Fibroblast of lung (primary cell): ENCODE results near the gene CPNE6. TPM values are rescaled to one million over a fixed set of nuclear protein-coding genes. Genes with fewer than 3 reads are reported as not detected.

Experiments
- DNase-seq, 2 donors: peaks; one replicate each; pipeline versions ENCODE4 v3.0.0 to v3.0.0-alpha.2; 2010; ENCODE audit warnings: low read depth in 2 of 2
- H2AFZ ChIP-seq: 2 replicates; pipeline ENCODE4 v1.5.1; 2012; ENCODE audit warnings: low read length, control low read depth, inconsistent platforms
- H3K27ac ChIP-seq: 2 replicates; pipeline ENCODE4 v1.5.1; 2011; ENCODE audit warnings: low read length, control low read depth; ENCODE audit not compliant: insufficient read depth
- H3K27me3 ChIP-seq: 2 replicates; pipeline ENCODE4 v1.5.1; 2011; ENCODE audit warnings: mild to moderate bottlenecking, low read length; ENCODE audit not compliant: control insufficient read depth, insufficient read depth
- H3K36me3 ChIP-seq: 2 replicates; pipeline ENCODE4 v1.5.1; 2011; ENCODE audit warnings: low read length; ENCODE audit not compliant: control insufficient read depth, insufficient read depth
- H3K4me1 ChIP-seq: 2 replicates; pipeline ENCODE4 v1.5.1; 2011; ENCODE audit warnings: low read length; ENCODE audit not compliant: control insufficient read depth, insufficient read depth; ENCODE audit errors: extremely low read depth
- H3K4me2 ChIP-seq: 2 replicates; pipeline ENCODE4 v1.5.1; 2011; ENCODE audit warnings: low read length, control low read depth; ENCODE audit not compliant: insufficient read depth; ENCODE audit errors: extremely low read depth
- H3K4me3 ChIP-seq, 4 experiments: fragments of 200-600 bp in 1 of 4; sonication (generic) in 1 of 4; replicated peaks in 1 of 4; 2 replicates each; pipeline ENCODE4 v1.5.1; 2011 to 2016; ENCODE audit warnings: low read length in 4 of 4, low read depth in 3 of 4, mild to moderate bottlenecking in 3 of 4, control low read depth in 2 of 4, inconsistent platforms in 1 of 4, mixed read lengths in 1 of 4; ENCODE audit not compliant: insufficient read depth in 1 of 4; ENCODE audit errors: control extremely low read depth in 1 of 4
- H3K79me2 ChIP-seq: 2 replicates; pipeline ENCODE4 v1.5.1; 2012; ENCODE audit warnings: mild to moderate bottlenecking, low read length, inconsistent platforms; ENCODE audit not compliant: control insufficient read depth, insufficient read depth
- H3K9ac ChIP-seq: 2 replicates; pipeline ENCODE4 v1.5.1; 2011; ENCODE audit warnings: mild to moderate bottlenecking, low read length, control low read depth; ENCODE audit not compliant: insufficient read depth
- H3K9me3 ChIP-seq: 2 replicates; pipeline ENCODE4 v1.5.1; 2012; ENCODE audit warnings: low read depth, low read length; ENCODE audit not compliant: control insufficient read depth, insufficient read depth
- H4K20me1 ChIP-seq: 2 replicates; pipeline ENCODE4 v1.5.1; 2011; ENCODE audit warnings: low read length; ENCODE audit not compliant: control insufficient read depth, insufficient read depth; ENCODE audit errors: extremely low read depth
- CTCF ChIP-seq, 2 donors: IDR thresholded peaks in 1 of 2; conservative IDR thresholded peaks in 1 of 2; 1 replicate in 1 of 2; 2 replicates in 1 of 2; pipeline ENCODE4 v1.5.1; 2011 to 2012; ENCODE audit warnings: low read length in 2 of 2, control low read depth in 1 of 2, inconsistent platforms in 1 of 2, low read depth in 1 of 2, mild to moderate bottlenecking in 1 of 2
- EZH2 ChIP-seq: IDR thresholded peaks from 2 replicates; pipeline ENCODE4 v1.5.1; 2012; ENCODE audit warnings: low read length, control low read depth, mild to moderate bottlenecking; ENCODE audit errors: missing control alignments
- polyA plus RNA-seq, 2 donors: library from polyadenylated mRNA; depleted of rRNA in 1 of 2; stranded (reverse) in 1 of 2; unstranded in 1 of 2; fragments of >200 nt; gene quantifications; 2 replicates each; pipeline ENCODE4 v1.2.1, GENCODE V29; 2011 to 2012; ENCODE audit warnings: missing spikeins in 1 of 2
- total RNA-seq: library from RNA; depleted of rRNA; stranded (reverse); fragments of >200 nt; gene quantifications from 2 replicates; pipeline ENCODE4 v1.2.1, GENCODE V29; 2014

Gene CPNE6
- total and polyA plus RNA-seq, 2 donors (not counting 1 experiment from before 2014, with no cell fraction given) = not detected

GRCh38 chr14:24114532-24115421, 43.4 kb downstream of the CPNE6 start, which contains the start of the genes DCAF11 and NRL:
DCAF11 (plus strand) TSS chr14:24114777; CDS start chr14:24115595, 818 bp downstream.
NRL (minus strand) TSS chr14:24114949; CDS start chr14:24082848, 32,101 bp downstream.
- Histone ChIP-seq H3K4me3 (peak within 1 kb of the TSS; percentile 39 to 96 (median 72)), H3K9me3 (no peaks in the 10 kb centered on the region), H3K4me2 (peak within 1 kb of the TSS; percentile 100), H3K79me2 (no peaks in the 10 kb centered on the region), H3K9ac (peak within 1 kb of the TSS; percentile 96), H3K4me1 (peaks cover 5% of the 10 kb centered on the region), H2AFZ (peak within 1 kb of the TSS; percentile 96), H3K27me3 (no peaks in the 10 kb centered on the region), H3K27ac (peak within 1 kb of the TSS; percentile 98), H4K20me1 (no peaks in the 10 kb centered on the region), H3K36me3 (no peaks in the 10 kb centered on the region)
- peak; percentile 100 for DNase-seq
- TF ChIP-seq EZH2 = no peak
- no peak for TF ChIP-seq CTCF (conservative IDR thresholded peaks at IDR 0.05 in 1 of 2, IDR thresholded peaks at IDR 0.05 in 1 of 2; ENCODE audit: low read depth in 1 of 2, low read length in 2 of 2)

- Histone ChIP-seq H4K20me1 (no peaks in the 10 kb centered on the region), H3K36me3 (no peaks in the 10 kb centered on the region), H3K79me2 (no peaks in the 10 kb centered on the region), H3K4me3 (peak overlapping the region; percentile 39 to 96 (median 63)), H3K27me3 (no peaks in the 10 kb centered on the region), H3K4me1 (peaks cover 5% of the 10 kb centered on the region), H3K27ac (peak overlapping the region; percentile 98), H3K4me2 (peak overlapping the region; percentile 90), H3K9ac (peak overlapping the region; percentile 96), H3K9me3 (no peaks in the 10 kb centered on the region), H2AFZ (peak overlapping the region; percentile 27)
- no peak for DNase-seq
- TF ChIP-seq EZH2 = no peak
- no peak for TF ChIP-seq CTCF (conservative IDR thresholded peaks at IDR 0.05 in 1 of 2, IDR thresholded peaks at IDR 0.05 in 1 of 2; ENCODE audit: low read depth in 1 of 2, low read length in 2 of 2)
Measured at GRCh38 chr14:24115422-24116127, 44.2 kb downstream of the CPNE6 start.

- no peak overlapping the region for H3K9ac ChIP-seq
- no peaks in the 10 kb centered on the region for H3K36me3 ChIP-seq
- no peaks in the 10 kb centered on the region for H4K20me1 ChIP-seq
- H2AFZ ChIP-seq = no peak overlapping the region
- H3K4me2 ChIP-seq = peak overlapping the region; percentile 90
- peak overlapping the region in 2 of 4 experiments; percentile 76 to 96 for H3K4me3 ChIP-seq
- no peak overlapping the region for H3K27ac ChIP-seq
- H3K79me2 ChIP-seq = no peaks in the 10 kb centered on the region
- TF ChIP-seq EZH2 (no peak), CTCF (conservative IDR thresholded peaks at IDR 0.05 in 1 of 2, IDR thresholded peaks at IDR 0.05 in 1 of 2; ENCODE audit: low read depth in 1 of 2, low read length in 2 of 2) (no peak)
- no peaks in the 10 kb centered on the region for H3K9me3 ChIP-seq
- DNase-seq = no peak
- no peaks in the 10 kb centered on the region for H3K27me3 ChIP-seq
- H3K4me1 ChIP-seq = peaks cover 5% of the 10 kb centered on the region
Measured at GRCh38 chr14:24116128-24116814, 44.9 kb downstream of the CPNE6 start.
